MCF 10A (cell line): Measurements from ENCODE around the gene FMNL2. TPM values are rescaled to one million over a fixed set of nuclear protein-coding genes. Genes with fewer than 3 reads are reported as not detected.
A peak's percentile ranks its signal among the peaks of the same experiment; 100 is the strongest.

Experiments used
- BruUV-seq: library from RNA; stranded (reverse); fragments of 400-500 nt; replicated peaks from 2 replicates; lab custom pipeline; 2021; lab: Mats Ljungman, UMichigan
- CTCF ChIA-PET: fragments of 300-600 bp; sonication (Branson Sonifier 250); formaldehyde crosslinking; extraction: SDS; loops from one replicate; lab custom pipeline; 2021; ENCODE audit warnings: antibody characterized with exemption, inconsistent platforms; lab: Yijun Ruan, JAX
- POLR2A ChIA-PET: fragments of 300-600, 350-650 bp; sonication (Branson Sonifier 250); formaldehyde crosslinking; extraction: SDS; loops from one replicate; lab custom pipeline; 2020; ENCODE audit warnings: antibody characterized with exemption, inconsistent platforms; lab: Yijun Ruan, JAX
- DNase-seq: peaks from one replicate; pipeline ENCODE4 v3.0.0-alpha.2; 2018; ENCODE audit not compliant: unreplicated experiment
- H3K27ac Mint-ChIP-seq: one replicate; pipeline ENCODE4 v1.8.0; 2022; ENCODE audit warnings: mild to moderate bottlenecking, low read depth, mixed read lengths; ENCODE audit not compliant: unreplicated experiment
- H3K27me3 Mint-ChIP-seq: one replicate; pipeline ENCODE4 v1.8.0; 2022; ENCODE audit warnings: mixed read lengths; ENCODE audit not compliant: insufficient read depth, unreplicated experiment
- H3K36me3 Mint-ChIP-seq: one replicate; pipeline ENCODE4 v1.8.0; 2022; ENCODE audit warnings: mild to moderate bottlenecking, moderate library complexity, mixed read lengths; ENCODE audit not compliant: insufficient read depth, unreplicated experiment
- H3K4me1 Mint-ChIP-seq: one replicate; pipeline ENCODE4 v1.8.0; 2022; ENCODE audit warnings: mixed read lengths; ENCODE audit not compliant: insufficient read depth, unreplicated experiment
- H3K4me3 Mint-ChIP-seq: one replicate; pipeline ENCODE4 v1.8.0; 2022; ENCODE audit warnings: mild to moderate bottlenecking, moderate library complexity, mixed read lengths; ENCODE audit not compliant: unreplicated experiment
- H3K9me3 Mint-ChIP-seq: one replicate; pipeline ENCODE4 v1.8.0; 2022; ENCODE audit warnings: mixed read lengths; ENCODE audit not compliant: unreplicated experiment
- CTCF ChIP-seq: fragments of 200-600 bp; IDR thresholded peaks from one replicate; pipeline ENCODE4 v1.8.0; 2022; ENCODE audit warnings: antibody characterized with exemption, mild to moderate bottlenecking; ENCODE audit not compliant: unreplicated experiment
- intact Hi-C: fragments of 100-400 bp; cut with micrococcal nuclease; formaldehyde crosslinking; loops from 2 replicates; pipeline ENCODE4 v1.14.1; 2022
- total RNA-seq: library from RNA; stranded (reverse); gene quantifications from 2 replicates; pipeline ENCODE4 v1.2.3, GENCODE V29; 2022

FMNL2 gene
- total RNA-seq, 1 experiment from 2014 or later: 76.5 TPM

GRCh38 chr2:152467677-152468410 is 132.9 kb downstream of the FMNL2 start:
- Mint-ChIP-seq H3K27me3 (no peaks in the 10 kb centered on the region), H3K4me3 (peak overlapping the region; percentile 66), H3K9me3 (no peaks in the 10 kb centered on the region), H3K4me1 (peaks cover 55% of the 10 kb centered on the region), H3K27ac (peak overlapping the region; percentile 95), H3K36me3 (peaks cover 12% of the 10 kb centered on the region)
- ChIA-PET CTCF (interaction anchor here (0.7 to 2.9 kb wide), 26 partner anchors 9 to 277 kb away, joined by 3 to 21 read pairs (median 6); partner anchors contain the start of gene FMNL2), POLR2A (interaction anchor here (0.7 to 6.0 kb wide), 33 partner anchors 10 to 419 kb away, joined by 3 to 76 read pairs (median 6); partner anchors contain the start of genes FMNL2, PRPF40A and STAM2)
- TF ChIP-seq CTCF: no peak
- no peak for DNase-seq
- BruUV-seq: no TSS peak
- intact Hi-C loops: loop anchor here (2.0 to 5.0 kb wide), 4 partner anchors 39 to 291 kb away; partner anchors contain the start of gene STAM2

GRCh38 chr2:152468899-152469692 is 134.1 kb downstream of the FMNL2 start:
- Mint-ChIP-seq H3K27ac (peak overlapping the region; percentile 95), H3K27me3 (no peaks in the 10 kb centered on the region), H3K4me3 (peak overlapping the region; percentile 68), H3K4me1 (peaks cover 67% of the 10 kb centered on the region), H3K36me3 (peaks cover 6% of the 10 kb centered on the region), H3K9me3 (no peaks in the 10 kb centered on the region)
- no TSS peak for BruUV-seq
- ChIA-PET CTCF (interaction anchor here (0.6 to 2.9 kb wide), 16 partner anchors 15 to 280 kb away, joined by 3 to 11 read pairs (median 5); no protein-coding TSS in a partner anchor), POLR2A (interaction anchor here (0.6 to 6.0 kb wide), 25 partner anchors 9 to 293 kb away, joined by 3 to 76 read pairs (median 5); partner anchors contain the start of genes FMNL2, PRPF40A and STAM2)
- no peak for TF ChIP-seq CTCF
- peak; percentile 84 for DNase-seq
- intact Hi-C loops: loop anchor here (1.0 to 5.0 kb wide), 5 partner anchors 38 to 292 kb away; partner anchors contain the start of gene STAM2

- ChIA-PET POLR2A (interaction anchor here (0.6 to 6.0 kb wide), 17 partner anchors 8 to 296 kb away, joined by 3 to 76 read pairs (median 5); partner anchors contain the start of genes FMNL2 and STAM2), CTCF (interaction anchor here (0.9 to 2.2 kb wide), 10 partner anchors 27 to 284 kb away, joined by 3 to 8 read pairs (median 4); no protein-coding TSS in a partner anchor)
- BruUV-seq: no TSS peak
- Mint-ChIP-seq H3K4me1 (peaks cover 49% of the 10 kb centered on the region), H3K9me3 (no peaks in the 10 kb centered on the region), H3K27me3 (no peaks in the 10 kb centered on the region), H3K27ac (peak overlapping the region; percentile 95), H3K4me3 (no peak overlapping the region), H3K36me3 (no peaks in the 10 kb centered on the region)
- intact Hi-C loops: no loop called here
- no peak for TF ChIP-seq CTCF
- DNase-seq: no peak
Observed at GRCh38 chr2:152470861-152471854, 136.2 kb downstream of the FMNL2 start.
